ENCODE measurements around the gene SPECC1L.

The SPECC1L gene

GRCh38 chr22:24407278-24407665 is 136.6 kb downstream of the SPECC1L start:
- H3K9ac ChIP-seq (ENCODE audit: low read depth, low read length) = no peak overlapping the region
- no peaks in the 10 kb centered on the region for H3K27me3 ChIP-seq (ENCODE audit: control insufficient read depth, insufficient read depth, low read length)
- no peak overlapping the region for H3K4me3 ChIP-seq (ENCODE audit: low read depth, low read length)
- no peaks in the 10 kb centered on the region for H3K9me3 ChIP-seq (ENCODE audit: control insufficient read depth, insufficient read depth, low read length)
- no peaks in the 10 kb centered on the region for H3K4me1 ChIP-seq (ENCODE audit: control insufficient read depth, insufficient read depth, low read length)
- peaks cover 4% of the 10 kb centered on the region for H3K36me3 ChIP-seq (ENCODE audit: control insufficient read depth, insufficient read depth, low read length)

GRCh38 chr22:24407884-24408283 is 137.3 kb downstream of the SPECC1L start:
- Histone ChIP-seq H3K9ac (ENCODE audit: low read depth, low read length) (no peak overlapping the region), H3K4me1 (ENCODE audit: control insufficient read depth, insufficient read depth, low read length) (no peaks in the 10 kb centered on the region), H3K36me3 (ENCODE audit: control insufficient read depth, insufficient read depth, low read length) (peaks cover 4% of the 10 kb centered on the region)

GRCh38 chr22:24408630-24409029 is 138.0 kb downstream of the SPECC1L start:
- no peaks in the 10 kb centered on the region for H3K27me3 ChIP-seq (ENCODE audit: control insufficient read depth, insufficient read depth, low read length)
- no peaks in the 10 kb centered on the region for H3K4me1 ChIP-seq (ENCODE audit: control insufficient read depth, insufficient read depth, low read length)
- H3K4me3 ChIP-seq (ENCODE audit: low read depth, low read length) = no peak overlapping the region
- no peak overlapping the region for H3K9ac ChIP-seq (ENCODE audit: low read depth, low read length)
- H3K9me3 ChIP-seq (ENCODE audit: control insufficient read depth, insufficient read depth, low read length) = no peaks in the 10 kb centered on the region
- peaks cover 4% of the 10 kb centered on the region for H3K36me3 ChIP-seq (ENCODE audit: control insufficient read depth, insufficient read depth, low read length)

More at GRCh38 chr22:24407884-24408283, 137.3 kb downstream of the SPECC1L start:
- Histone ChIP-seq H3K27me3 (ENCODE audit: control insufficient read depth, insufficient read depth, low read length) (no peaks in the 10 kb centered on the region), H3K4me3 (ENCODE audit: low read depth, low read length) (no peak overlapping the region), H3K9me3 (ENCODE audit: control insufficient read depth, insufficient read depth, low read length) (no peaks in the 10 kb centered on the region)

- Histone ChIP-seq H3K4me3 (ENCODE audit: low read depth, low read length) (no peak overlapping the region), H3K9ac (ENCODE audit: low read depth, low read length) (no peak overlapping the region), H3K9me3 (ENCODE audit: control insufficient read depth, insufficient read depth, low read length) (no peaks in the 10 kb centered on the region), H3K27me3 (ENCODE audit: control insufficient read depth, insufficient read depth, low read length) (no peaks in the 10 kb centered on the region), H3K4me1 (ENCODE audit: control insufficient read depth, insufficient read depth, low read length) (no peaks in the 10 kb centered on the region), H3K36me3 (ENCODE audit: control insufficient read depth, insufficient read depth, low read length) (peaks cover 8% of the 10 kb centered on the region)
Measured at GRCh38 chr22:24409707-24410106, 139.1 kb downstream of the SPECC1L start.

- H3K4me1 ChIP-seq (ENCODE audit: control insufficient read depth, insufficient read depth, low read length) = no peaks in the 10 kb centered on the region
- no peaks in the 10 kb centered on the region for H3K27me3 ChIP-seq (ENCODE audit: control insufficient read depth, insufficient read depth, low read length)
- peaks cover 13% of the 10 kb centered on the region for H3K36me3 ChIP-seq (ENCODE audit: control insufficient read depth, insufficient read depth, low read length)
- H3K9ac ChIP-seq (ENCODE audit: low read depth, low read length) = no peak overlapping the region
- H3K4me3 ChIP-seq (ENCODE audit: low read depth, low read length) = no peak overlapping the region
- no peaks in the 10 kb centered on the region for H3K9me3 ChIP-seq (ENCODE audit: control insufficient read depth, insufficient read depth, low read length)
Measured at GRCh38 chr22:24410110-24410856, 139.7 kb downstream of the SPECC1L start.

GRCh38 chr22:24411256-24412004 is 140.8 kb downstream of the SPECC1L start:
- Histone ChIP-seq H3K4me1 (ENCODE audit: control insufficient read depth, insufficient read depth, low read length) (no peaks in the 10 kb centered on the region), H3K36me3 (ENCODE audit: control insufficient read depth, insufficient read depth, low read length) (peaks cover 13% of the 10 kb centered on the region), H3K9me3 (ENCODE audit: control insufficient read depth, insufficient read depth, low read length) (no peaks in the 10 kb centered on the region), H3K4me3 (ENCODE audit: low read depth, low read length) (no peak overlapping the region), H3K27me3 (ENCODE audit: control insufficient read depth, insufficient read depth, low read length) (no peaks in the 10 kb centered on the region), H3K9ac (ENCODE audit: low read depth, low read length) (no peak overlapping the region)

GRCh38 chr22:24412274-24412673 is 141.6 kb downstream of the SPECC1L start:
- Histone ChIP-seq H3K4me1 (ENCODE audit: control insufficient read depth, insufficient read depth, low read length) (no peaks in the 10 kb centered on the region), H3K4me3 (ENCODE audit: low read depth, low read length) (no peak overlapping the region), H3K27me3 (ENCODE audit: control insufficient read depth, insufficient read depth, low read length) (no peaks in the 10 kb centered on the region), H3K9ac (ENCODE audit: low read depth, low read length) (no peak overlapping the region), H3K9me3 (ENCODE audit: control insufficient read depth, insufficient read depth, low read length) (no peaks in the 10 kb centered on the region), H3K36me3 (ENCODE audit: control insufficient read depth, insufficient read depth, low read length) (peaks cover 13% of the 10 kb centered on the region)

- H3K27me3 ChIP-seq (ENCODE audit: control insufficient read depth, insufficient read depth, low read length) = no peaks in the 10 kb centered on the region
- H3K4me3 ChIP-seq (ENCODE audit: low read depth, low read length) = no peak overlapping the region
- H3K9me3 ChIP-seq (ENCODE audit: control insufficient read depth, insufficient read depth, low read length) = no peaks in the 10 kb centered on the region
- H3K9ac ChIP-seq (ENCODE audit: low read depth, low read length) = no peak overlapping the region
- peaks cover 17% of the 10 kb centered on the region for H3K36me3 ChIP-seq (ENCODE audit: control insufficient read depth, insufficient read depth, low read length)
- H3K4me1 ChIP-seq (ENCODE audit: control insufficient read depth, insufficient read depth, low read length) = no peaks in the 10 kb centered on the region
Measured at GRCh38 chr22:24413271-24413670, 142.6 kb downstream of the SPECC1L start.

GRCh38 chr22:24413736-24414385 is 143.2 kb downstream of the SPECC1L start:
- Histone ChIP-seq H3K4me3 (ENCODE audit: low read depth, low read length) (no peak overlapping the region), H3K9me3 (ENCODE audit: control insufficient read depth, insufficient read depth, low read length) (no peaks in the 10 kb centered on the region), H3K9ac (ENCODE audit: low read depth, low read length) (no peak overlapping the region), H3K27me3 (ENCODE audit: control insufficient read depth, insufficient read depth, low read length) (no peaks in the 10 kb centered on the region), H3K4me1 (ENCODE audit: control insufficient read depth, insufficient read depth, low read length) (peaks cover 2% of the 10 kb centered on the region), H3K36me3 (ENCODE audit: control insufficient read depth, insufficient read depth, low read length) (peaks cover 17% of the 10 kb centered on the region)

GRCh38 chr22:24414523-24414922 is 143.9 kb downstream of the SPECC1L start:
- H3K36me3 ChIP-seq (ENCODE audit: control insufficient read depth, insufficient read depth, low read length) = peaks cover 17% of the 10 kb centered on the region
- H3K27me3 ChIP-seq (ENCODE audit: control insufficient read depth, insufficient read depth, low read length) = no peaks in the 10 kb centered on the region

GRCh38 chr22:24414984-24415945 is 144.6 kb downstream of the SPECC1L start:
- Histone ChIP-seq H3K9me3 (ENCODE audit: control insufficient read depth, insufficient read depth, low read length) (no peaks in the 10 kb centered on the region), H3K27me3 (ENCODE audit: control insufficient read depth, insufficient read depth, low read length) (no peaks in the 10 kb centered on the region), H3K4me3 (ENCODE audit: low read depth, low read length) (no peak overlapping the region), H3K4me1 (ENCODE audit: control insufficient read depth, insufficient read depth, low read length) (peaks cover 3% of the 10 kb centered on the region), H3K36me3 (ENCODE audit: control insufficient read depth, insufficient read depth, low read length) (peaks cover 17% of the 10 kb centered on the region), H3K9ac (ENCODE audit: low read depth, low read length) (no peak overlapping the region)

More at GRCh38 chr22:24414523-24414922, 143.9 kb downstream of the SPECC1L start:
- Histone ChIP-seq H3K9me3 (ENCODE audit: control insufficient read depth, insufficient read depth, low read length) (no peaks in the 10 kb centered on the region), H3K4me1 (ENCODE audit: control insufficient read depth, insufficient read depth, low read length) (peaks cover 3% of the 10 kb centered on the region), H3K4me3 (ENCODE audit: low read depth, low read length) (no peak overlapping the region), H3K9ac (ENCODE audit: low read depth, low read length) (no peak overlapping the region)

Measured in iPS-15b (cell line).